Left kidney (tissue), 2 donors: Measurements from ENCODE around the gene THAP7. TPM values are rescaled to one million over a fixed set of nuclear protein-coding genes. Genes with fewer than 3 reads are reported as not detected.

ENCODE experiments used
- DNase-seq: peaks from one replicate; pipeline ENCODE4 v3.0.0-alpha.2; 2013
- polyA plus RNA-seq: library from polyadenylated mRNA; unstranded; fragments of 120-200 nt; gene quantifications from one replicate; pipeline ENCODE4 v1.2.1, GENCODE V29; 2013; ENCODE audit not compliant: insufficient read length

THAP7 gene
- polyA plus RNA-seq, 1 donor = 14.1 TPM

DNA sequence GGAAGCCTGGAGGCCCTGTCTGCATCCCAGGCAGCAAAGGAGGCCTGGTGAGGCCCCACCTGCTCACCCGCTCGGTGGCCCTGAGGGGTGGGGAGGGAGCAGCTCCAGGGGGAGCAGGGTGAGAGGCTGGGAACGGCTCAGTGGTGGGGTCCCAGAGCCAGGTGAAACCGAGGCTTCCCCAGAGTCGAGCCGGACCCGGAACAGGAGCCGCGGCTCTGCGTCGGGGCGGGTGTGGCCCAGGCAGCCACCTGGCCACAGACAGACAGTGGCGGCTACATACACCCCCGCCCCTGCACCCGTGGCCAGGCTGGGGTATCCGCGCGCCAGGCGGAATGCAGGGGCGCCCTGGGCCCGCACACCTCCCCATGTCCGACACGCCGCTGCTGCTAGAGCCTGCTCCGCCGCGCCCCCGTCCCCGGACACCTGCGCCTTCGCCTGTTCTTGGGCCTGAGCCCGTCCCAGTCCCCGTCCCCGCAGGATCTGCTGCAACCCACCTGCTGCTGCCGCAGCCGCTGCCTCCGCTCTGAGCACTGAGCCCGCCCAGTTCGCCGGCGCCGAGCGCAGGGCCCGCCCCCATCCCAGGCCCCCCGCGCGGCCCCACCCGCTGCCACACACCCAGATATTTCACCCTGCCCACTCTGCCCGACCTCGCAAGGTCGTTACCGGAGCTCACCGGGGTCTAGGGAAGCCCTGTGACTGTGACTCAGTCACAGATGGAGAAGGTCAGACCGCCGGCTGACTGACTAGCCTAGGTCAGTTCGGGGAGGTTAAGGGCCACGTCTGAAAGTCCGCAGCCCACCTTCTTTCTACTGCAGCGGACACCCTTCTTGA is 30.3 kb upstream of the THAP7 start, which contains the start of gene SLC7A4:
TSS of gene SLC7A4 (minus strand) at position 525 of the 831 bp plus-strand sequence. CDS start 749 bp downstream, outside the sequence.
- DNase-seq = no peak

DNA sequence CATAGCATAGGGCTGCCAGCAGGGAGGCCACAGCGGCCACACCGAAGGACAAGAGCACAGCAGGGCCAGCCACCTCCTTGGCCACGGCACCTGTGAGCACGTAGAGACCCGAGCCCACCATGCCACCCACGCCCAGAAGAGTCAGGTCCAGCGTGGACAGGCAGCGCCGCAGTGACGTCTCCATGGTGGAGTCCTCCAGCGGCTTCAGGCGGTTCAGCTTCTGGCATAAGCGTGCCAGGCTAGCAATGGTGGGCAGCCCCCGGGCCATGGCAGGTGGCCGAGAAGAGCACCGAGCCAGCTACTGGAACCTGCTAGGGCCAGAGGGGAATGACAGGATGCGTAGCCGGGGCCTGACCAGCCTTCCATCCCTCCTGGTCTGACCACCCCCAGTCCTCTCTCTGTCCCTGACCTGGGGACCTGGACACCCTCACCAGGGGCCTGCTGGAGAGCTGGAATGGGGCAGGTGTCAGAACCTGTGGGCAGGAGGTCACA is 29.7 kb upstream of the THAP7 start:
- DNase-seq = no peak

DNA sequence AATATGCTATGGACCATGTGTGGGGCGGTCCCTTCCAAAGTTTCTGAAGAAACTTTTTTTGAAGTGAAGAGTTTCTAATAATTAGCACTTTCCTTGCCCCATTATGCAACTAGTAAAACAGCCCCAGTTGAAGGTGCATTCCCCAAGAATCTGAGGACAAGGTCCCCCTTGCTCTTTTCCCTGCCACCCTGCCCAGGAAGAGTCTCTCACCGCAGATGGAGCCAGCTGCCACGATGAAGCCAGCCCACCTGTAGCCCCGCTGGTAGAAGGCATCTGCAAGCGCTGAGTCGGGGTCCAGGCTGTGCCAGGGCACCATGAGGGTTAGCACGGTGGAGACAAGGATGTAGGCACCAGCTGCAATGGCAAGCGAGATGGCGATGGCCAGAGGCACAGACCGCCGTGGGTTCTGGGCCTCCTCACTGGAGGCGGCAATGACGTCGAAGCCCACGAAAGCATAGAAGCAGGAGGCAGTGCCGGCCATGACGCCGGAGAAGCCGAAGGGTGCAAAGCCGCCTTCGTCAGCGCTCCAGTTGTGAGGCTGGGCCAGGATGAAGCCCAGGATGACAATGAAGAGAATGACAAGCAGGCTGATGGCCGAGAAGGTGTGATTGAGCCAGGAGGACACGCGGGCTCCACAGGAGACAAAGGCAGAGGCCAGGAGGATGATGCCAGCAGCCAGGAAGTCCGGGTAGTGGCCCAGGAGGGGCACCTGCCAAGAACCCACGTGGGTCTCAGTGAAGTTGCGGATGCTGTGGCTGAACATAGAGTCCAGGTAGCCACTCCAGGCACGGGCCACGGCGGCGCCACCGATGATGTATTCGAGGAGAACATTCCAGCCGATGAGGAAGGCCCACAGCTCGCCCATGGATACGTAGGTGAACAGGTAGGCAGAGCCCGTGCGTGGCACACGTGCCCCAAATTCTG is 29.0 kb upstream of the THAP7 start:
- DNase-seq = no peak

DNA sequence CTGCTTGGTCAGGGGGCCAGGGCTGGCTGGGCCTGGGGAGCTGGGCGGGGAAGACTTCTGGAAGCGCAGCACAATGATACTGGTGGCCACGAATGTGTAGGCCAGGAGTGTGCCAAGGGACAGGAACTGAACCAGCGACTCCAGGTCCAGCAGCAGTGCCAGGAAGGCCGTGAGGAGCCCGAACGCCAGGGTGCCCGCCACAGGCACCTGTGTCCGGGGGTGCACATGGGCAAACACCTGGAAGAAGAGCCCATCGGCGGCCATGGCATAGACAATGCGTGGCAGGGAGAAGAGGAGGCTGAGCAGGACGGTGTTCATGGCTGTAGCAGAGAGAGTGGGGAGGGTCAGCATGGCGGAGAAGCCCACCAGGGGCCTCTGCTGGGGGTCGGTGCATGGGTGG is 28.1 kb upstream of the THAP7 start:
- DNase-seq = no peak

DNA sequence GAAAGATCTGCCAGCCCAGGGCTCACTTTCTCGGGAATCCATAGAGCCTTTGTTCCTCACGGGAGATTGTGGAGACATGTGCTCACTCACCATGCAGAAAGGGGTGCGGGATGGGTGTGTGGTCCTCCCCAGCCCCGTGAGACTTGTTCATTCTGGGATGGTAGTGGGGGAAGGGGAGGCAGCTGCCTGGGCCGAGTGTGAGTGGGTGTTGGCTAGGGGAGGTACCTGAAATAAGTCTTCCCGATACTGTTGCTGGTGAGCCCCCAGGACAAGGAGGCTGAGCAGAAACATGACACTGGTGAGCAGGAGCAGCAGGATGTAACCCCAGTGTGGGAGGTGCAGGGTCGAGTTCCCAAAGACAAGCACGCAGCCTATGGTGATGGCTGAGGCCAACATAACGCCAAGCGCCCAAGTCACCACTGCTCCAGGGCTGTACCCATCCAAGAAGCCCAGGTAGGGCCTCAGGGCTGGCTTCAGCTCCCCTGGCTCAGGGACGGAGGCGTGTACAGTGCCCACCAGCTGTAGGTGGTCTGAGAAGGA is 27.6 kb upstream of the THAP7 start:
- DNase-seq = no peak

DNA sequence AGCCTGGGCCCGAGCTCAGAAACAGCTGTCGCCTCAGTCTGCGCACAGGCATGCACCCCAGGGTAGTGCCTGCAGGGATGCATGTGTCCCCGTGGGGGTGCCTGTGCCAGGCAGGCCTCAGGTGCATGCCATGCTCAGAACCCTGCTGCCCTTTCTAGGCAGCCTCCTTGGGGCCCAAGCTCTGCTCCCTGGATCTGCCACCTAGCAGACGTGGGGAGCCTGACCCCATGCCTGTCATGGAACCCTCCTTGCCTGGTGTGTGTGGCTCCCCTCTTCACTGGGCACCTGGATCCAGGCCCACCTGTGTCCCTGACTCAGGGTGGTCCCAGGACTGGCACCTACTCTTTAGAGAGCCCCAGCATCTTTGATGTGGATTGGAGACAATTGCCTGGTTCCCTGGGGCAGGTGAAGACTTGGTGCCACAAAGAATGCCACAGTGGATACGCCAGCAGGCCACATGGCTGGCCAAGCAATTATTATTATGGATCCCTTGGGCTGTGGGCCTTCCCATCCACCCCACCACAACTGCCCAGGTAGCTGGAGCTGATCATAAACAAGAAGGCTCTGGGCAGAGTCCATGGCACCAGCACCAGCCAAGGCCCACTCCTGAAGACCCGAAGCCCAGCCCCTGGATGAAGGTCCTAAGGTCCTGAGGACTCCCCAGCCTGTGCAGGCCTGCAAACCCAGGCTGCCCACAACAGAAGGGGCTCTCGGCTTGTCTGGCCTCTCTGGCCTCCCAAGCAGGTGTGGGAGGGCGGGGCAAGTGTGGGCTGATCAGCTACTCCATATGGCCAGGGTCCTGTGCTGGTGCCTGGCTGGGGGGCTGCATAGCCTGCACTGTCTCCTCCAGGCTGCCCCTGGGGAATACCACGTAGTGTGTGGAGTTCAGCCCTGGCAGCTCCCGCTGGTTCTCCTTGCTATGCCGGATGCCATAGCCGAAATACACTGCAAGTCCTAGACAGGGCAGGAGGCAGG is 26.6 kb upstream of the THAP7 start:
- no peak for DNase-seq

DNA sequence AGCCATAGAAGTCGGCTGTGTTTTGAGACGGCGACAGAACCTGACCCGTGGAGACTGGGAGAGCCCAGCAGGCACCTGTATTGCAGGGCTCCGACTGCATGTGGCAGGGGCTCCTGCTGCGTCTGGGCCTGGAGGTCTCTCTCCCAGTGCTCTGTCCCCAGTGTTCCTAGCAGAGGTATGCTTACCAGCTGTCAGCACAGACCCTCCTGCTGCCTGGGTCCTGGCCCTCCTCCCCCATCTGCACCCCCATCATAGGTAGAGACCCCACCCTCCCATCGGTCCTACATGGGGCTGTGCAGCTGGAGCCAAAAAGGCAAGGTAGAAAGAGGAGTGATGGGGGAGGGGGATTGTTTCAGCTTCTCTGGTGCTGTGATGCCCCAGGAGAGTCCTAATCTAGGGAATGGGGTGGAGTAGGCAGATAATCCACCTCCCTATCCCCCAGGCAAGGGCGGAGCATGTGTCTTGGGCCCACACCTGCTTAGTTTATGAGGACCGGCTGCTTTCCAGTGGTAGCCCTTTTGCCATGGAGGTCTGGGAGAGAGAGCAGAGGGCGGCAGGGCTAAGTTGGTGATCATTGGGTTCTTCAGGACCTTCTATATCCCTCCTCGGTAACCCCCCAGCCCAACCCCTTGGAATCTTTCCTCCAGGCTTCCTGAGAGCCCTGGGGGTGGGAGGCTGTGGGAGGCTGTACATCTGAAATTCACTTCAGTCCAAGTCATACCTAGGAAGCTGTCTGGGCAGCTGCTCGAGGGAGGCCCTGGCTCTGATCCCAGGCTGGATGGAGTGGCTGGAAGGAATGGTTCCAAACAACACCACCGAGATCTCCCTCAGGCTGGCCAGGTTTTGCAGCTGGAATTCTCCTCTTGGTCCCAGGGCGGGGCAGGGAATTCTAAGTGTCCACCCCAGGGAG is 25.1 kb upstream of the THAP7 start:
- DNase-seq = no peak

DNA sequence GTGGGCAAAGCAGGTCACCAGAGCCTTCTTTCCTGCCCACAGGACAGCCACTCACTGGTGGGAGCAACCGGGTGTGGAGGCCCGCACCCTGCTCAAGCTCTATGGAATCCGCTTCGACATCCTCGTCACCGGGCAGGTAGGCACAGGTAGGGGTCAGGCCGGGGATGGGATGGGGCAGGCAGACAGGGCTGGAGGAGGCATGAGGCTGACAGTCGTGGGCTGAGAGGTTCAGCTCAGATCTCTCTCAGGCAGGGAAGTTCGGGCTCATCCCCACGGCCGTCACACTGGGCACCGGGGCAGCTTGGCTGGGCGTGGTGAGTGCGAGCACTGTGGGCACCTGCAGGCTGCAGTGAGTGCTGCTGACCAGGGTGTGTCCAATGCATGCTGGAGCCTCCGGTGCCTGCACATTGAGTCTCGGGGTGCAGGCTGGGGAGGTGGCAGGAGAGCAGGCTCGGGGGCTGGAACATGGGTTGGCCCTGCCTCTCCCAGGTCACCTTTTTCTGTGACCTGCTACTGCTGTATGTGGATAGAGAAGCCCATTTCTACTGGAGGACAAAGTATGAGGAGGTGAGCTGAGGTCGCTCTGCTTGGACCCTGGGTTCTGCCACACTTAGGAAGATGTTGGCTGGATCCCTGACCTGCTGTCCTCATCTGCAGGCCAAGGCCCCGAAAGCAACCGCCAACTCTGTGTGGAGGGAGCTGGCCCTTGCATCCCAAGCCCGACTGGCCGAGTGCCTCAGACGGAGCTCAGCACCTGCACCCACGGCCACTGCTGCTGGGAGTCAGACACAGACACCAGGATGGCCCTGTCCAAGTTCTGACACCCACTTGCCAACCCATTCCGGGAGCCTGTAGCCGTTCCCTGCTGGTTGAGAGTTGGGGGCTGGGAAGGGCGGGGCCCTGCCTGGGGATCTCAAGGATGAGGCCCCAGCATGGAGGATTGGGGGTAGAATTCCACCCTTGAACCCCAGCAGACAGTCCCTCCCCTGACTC is 24.1 kb upstream of the THAP7 start:
- no peak for DNase-seq

DNA sequence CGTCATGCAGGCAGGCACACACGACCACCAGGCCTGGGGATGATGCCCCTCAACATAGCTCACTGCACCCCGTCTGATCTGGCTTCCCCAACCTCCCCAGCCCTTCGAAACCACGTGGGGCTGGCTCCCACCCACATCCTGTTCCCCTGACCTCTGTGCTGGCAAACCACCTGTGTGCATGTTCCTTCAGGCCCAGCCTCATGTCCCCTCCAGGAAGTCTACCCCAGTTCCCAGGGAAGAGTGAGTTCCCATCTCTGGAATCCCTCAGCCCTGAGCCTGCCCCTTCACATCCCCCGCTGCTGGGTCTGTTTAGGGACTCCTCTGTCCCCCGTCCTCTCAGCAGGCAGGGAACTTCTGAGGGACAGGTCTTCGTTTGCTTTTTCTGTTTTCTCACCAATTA is 23.3 kb upstream of the THAP7 start:
- DNase-seq = no peak

DNA sequence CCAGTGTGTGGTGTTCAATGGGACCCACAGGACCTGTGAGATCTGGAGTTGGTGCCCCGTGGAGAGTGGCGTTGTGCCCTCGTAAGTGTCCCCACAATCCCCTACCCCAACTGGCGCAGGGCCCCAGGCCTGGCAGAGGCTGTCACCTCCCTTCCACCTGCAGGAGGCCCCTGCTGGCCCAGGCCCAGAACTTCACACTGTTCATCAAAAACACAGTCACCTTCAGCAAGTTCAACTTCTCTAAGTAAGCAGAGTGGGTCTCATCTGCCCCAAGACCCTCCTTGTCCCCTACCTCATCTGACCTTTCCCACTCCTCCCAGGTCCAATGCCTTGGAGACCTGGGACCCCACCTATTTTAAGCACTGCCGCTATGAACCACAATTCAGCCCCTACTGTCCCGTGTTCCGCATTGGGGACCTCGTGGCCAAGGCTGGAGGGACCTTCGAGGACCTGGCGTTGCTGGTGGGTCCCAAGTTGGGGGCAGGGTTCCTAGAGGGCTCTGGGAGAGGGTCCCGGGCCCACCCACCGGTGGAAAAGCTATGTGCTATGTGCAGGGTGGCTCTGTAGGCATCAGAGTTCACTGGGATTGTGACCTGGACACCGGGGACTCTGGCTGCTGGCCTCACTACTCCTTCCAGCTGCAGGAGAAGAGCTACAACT is 21.2 kb upstream of the THAP7 start:
- DNase-seq = no peak

DNA sequence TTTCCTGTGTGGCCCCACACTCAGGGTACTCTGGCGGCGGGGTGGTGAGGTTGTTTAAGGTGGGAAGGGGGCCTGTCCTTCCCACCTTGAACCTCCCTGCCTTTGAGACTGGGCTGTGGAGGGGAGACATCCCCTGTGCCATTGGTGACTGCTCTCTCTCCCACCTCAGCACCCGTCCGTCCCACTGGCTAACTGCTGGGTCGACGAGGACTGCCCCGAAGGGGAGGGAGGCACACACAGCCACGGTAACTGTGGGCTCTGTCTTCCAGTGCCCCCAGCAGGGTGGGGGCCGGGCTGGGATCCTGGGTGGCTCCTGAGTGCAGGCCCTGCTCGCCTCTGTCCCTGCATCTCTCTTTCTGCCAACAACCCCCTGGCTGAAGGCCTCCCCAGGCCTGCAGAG is 20.6 kb upstream of the THAP7 start:
- no peak for DNase-seq

DNA sequence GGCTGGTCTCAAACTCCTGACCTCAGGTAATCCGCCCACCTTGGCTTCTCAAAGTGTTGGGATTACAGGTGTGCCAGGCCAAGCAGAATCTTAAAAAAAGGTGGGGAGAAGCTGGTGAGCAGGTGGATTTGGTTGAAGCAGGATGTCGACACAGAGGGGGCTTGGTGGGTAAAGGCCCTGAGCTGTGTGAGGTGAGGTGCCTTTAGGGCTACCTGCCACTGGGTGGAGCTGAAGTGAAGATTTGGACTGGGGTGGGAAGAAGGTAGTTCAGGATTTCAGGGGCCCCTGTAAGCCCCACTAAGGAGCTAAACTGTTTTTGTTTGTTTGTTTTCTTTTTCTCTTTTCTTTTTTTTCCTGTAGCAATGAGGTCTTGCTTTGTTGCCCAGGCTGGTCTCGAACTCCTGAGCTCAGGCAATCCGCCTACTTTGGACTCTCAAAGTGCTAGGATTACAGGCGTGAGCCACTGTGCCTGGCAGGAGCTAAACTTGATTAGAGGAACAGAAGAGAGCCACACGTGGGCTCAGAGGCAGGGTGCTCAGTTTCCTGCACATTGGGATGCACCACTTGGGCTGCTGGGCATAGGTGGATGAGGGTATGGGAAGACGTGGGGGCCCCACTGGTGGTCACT is 19.0 kb upstream of the THAP7 start:
- DNase-seq = no peak

DNA sequence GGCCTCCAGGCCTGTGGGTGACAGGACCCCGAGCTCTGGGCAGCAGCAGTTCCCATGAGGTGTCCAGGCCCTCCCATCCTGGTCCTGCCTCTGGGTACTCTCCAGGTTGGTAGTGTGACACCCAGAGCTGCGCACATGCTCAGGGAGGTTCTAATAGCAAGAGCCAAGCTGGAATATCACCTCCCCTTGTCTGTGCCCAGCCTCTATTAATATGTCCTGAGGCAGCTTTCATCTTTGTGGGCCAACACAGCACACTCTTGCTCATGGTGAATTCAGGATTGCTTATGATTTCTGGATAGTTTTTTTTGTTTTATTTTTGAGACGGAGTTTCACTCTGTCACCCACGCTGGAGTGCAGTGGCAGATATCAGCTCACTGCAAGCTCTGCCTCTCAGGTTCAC is 16.4 kb upstream of the THAP7 start:
- no peak for DNase-seq

DNA sequence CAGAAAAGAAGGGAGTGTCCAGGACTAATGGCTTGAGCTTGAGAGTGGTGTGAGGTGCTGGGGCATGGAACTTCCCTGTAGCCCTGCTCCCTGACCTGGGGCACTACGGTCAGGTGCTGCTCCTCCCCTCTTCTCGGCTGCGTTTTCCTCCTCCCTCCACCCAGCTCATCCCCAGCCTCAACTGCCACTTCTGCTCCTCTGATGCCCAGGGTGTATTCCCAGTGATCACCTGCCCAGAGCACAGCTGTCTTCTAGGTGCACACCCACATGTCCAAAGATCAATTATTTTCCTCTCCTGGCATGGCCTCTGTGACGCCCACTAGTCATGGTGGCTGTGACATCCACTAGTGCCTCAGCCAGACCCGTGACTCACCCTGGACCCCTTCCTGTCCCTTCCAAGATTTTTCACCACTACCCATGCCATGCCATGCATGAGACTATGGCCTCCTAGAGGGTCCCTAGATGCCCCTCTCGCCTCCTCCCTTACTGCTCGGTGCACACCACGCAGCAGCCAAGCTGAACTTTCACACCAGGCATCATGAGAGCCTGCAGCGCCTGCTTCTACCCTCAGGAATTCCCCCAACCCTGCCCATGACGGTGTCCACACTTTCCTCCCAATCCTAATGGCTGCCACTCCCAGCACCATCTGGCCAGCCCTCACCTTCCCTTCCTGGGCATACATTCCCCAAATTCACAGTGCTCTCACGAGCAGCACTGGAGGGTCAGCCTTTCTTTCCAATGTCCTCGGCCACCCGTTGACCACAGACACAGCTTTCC is 14.9 kb upstream of the THAP7 start:
- no peak for DNase-seq

DNA sequence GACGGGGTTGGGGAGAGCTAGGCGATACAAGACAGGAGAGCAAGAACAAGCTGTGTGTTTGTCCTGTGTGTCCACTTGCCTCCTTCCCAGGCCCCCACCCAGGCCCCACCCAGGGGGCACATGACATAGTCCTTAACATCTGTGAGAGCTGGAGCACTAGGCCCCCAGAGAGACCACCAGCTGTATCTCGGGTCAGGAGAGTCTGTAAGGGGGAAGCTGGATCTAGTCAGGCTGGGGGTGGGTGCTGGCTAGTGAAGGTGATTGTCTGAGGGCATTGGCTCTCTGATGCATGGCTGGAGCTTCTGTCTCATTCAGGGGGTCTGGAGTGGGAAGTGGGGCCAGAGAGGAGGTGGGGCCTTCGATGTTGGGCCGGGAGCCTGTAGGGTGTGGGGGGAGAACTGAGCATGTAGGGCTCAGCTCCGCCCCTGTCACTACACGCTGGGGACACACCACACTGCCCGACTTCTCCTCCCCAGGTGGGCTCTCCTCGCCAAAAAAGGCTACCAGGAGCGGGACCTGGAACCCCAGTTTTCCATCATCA is 13.6 kb upstream of the THAP7 start:
- no peak for DNase-seq

DNA sequence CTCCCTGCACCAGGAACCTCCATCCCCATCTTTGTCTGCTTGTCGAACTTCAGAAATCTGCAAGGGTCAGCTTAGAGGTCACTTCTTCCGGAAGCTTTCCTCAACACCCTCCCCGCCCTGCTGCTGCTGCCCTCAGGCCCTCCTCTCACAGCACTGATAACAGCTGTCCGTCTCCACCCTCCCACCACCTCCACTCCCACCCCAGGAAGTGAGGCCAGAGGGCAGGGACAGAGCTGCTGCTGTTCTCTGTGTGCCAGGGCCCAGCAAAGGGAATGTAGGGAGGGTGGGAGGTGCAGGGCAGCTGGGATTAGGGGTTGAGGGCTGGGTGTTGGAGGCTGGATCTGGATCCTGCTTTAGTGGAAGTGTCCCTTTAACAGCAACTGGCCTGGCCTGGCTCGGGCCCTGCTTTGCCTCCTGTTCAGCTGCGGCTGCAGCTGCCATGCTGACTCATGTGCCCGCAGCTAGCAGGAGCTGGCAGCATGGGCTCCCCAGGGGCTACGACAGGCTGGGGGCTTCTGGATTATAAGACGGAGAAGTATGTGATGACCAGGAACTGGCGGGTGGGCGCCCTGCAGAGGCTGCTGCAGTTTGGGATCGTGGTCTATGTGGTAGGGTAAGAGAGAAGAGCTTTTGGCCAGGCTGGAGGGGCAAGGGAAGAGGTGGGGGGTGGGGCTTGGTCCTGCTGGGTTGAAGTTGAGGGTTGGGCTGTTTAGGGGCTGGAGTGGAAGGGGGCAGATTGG is 13.0 kb upstream of the THAP7 start, which contains the start of gene P2RX6:
TSS of gene P2RX6 (plus strand) at position 440 of the 740 bp plus-strand sequence. CDS start at position 450, 10 bp downstream.
- DNase-seq = peak; percentile 52
